SK-N-SH (cell line): ENCODE results near the gene IQCN. TPM values are rescaled to one million over a fixed set of nuclear protein-coding genes. Genes with fewer than 3 reads are reported as not detected.

Source experiments
- CTCF ChIA-PET: fragments of 300-600, 350-600 bp; formaldehyde crosslinking; extraction: SDS; loops from one replicate; lab custom pipeline; 2021; lab: Yijun Ruan, JAX
- POLR2A ChIA-PET: fragments of 350-600 bp; sonication (Branson Sonifier 250); formaldehyde crosslinking; extraction: SDS; loops from one replicate; lab custom pipeline; 2020; ENCODE audit warnings: antibody characterized with exemption, inconsistent platforms; lab: Yijun Ruan, JAX
- DNase-seq: peaks from one replicate; pipeline ENCODE4 v3.0.0; 2012
- H2AFZ ChIP-seq: fragments of 200-600 bp; sonication (generic); 2 replicates; pipeline ENCODE4 v1.8.1; 2016; ENCODE audit warnings: antibody characterized with exemption, mild to moderate bottlenecking, low read depth
- H3F3A ChIP-seq: fragments of 200-600 bp; sonication (generic); replicated peaks from 2 replicates; pipeline ENCODE3; 2016; ENCODE audit warnings: antibody characterized with exemption, mild to moderate bottlenecking; ENCODE audit not compliant: insufficient read depth
- H3K27ac ChIP-seq, 2 experiments: fragments of 200-500 bp in 1 of 2; fragments of 200-600 bp in 1 of 2; sonication (Bioruptor generic) in 1 of 2; sonication (generic), shearing (Covaris generic) in 1 of 2; 2 replicates each; pipeline versions ENCODE4 v1.5.1 to v1.6.1; 2014 to 2016; ENCODE audit warnings: low read depth in 2 of 2, inconsistent platforms in 1 of 2, low read length in 1 of 2, mild to moderate bottlenecking in 1 of 2, mixed read lengths in 1 of 2
- H3K27me3 ChIP-seq: fragments of 200-600 bp; sonication (generic), shearing (Covaris generic); 2 replicates; pipeline ENCODE4 v1.6.1; 2016; ENCODE audit warnings: mixed run types; ENCODE audit not compliant: insufficient read depth
- H3K36me3 ChIP-seq, 2 experiments: fragments of 200-500 bp in 1 of 2; fragments of 200-600 bp in 1 of 2; sonication (Bioruptor generic) in 1 of 2; sonication (generic) in 1 of 2; replicated peaks in 1 of 2; 2 replicates each; pipeline versions ENCODE3 to v1.5.1; 2014 to 2016; ENCODE audit warnings: low read length in 1 of 2, mild to moderate bottlenecking in 1 of 2; ENCODE audit not compliant: insufficient read depth in 2 of 2, control insufficient read depth in 1 of 2
- H3K4me1 ChIP-seq, 2 experiments: fragments of 200-500 bp in 1 of 2; fragments of 200-600 bp in 1 of 2; sonication (Bioruptor generic) in 1 of 2; sonication (generic), shearing (Covaris generic) in 1 of 2; 2 replicates each; pipeline versions ENCODE4 v1.5.1 to v1.6.1; 2014 to 2016; ENCODE audit warnings: low read depth in 1 of 2, low read length in 1 of 2, mixed run types in 1 of 2; ENCODE audit not compliant: insufficient read depth in 2 of 2, control insufficient read depth in 1 of 2
- H3K4me2 ChIP-seq: fragments of 200-600 bp; sonication (generic), shearing (Covaris generic); 2 replicates; pipeline ENCODE4 v1.6.1; 2017; ENCODE audit warnings: mixed run types
- H3K4me3 ChIP-seq, 2 experiments: fragments of 200-500 bp in 1 of 2; fragments of 200-600 bp in 1 of 2; sonication (Bioruptor generic) in 1 of 2; sonication (generic), shearing (Covaris generic) in 1 of 2; 2 replicates each; pipeline versions ENCODE4 v1.5.1 to v1.8.1; 2014 to 2016; ENCODE audit warnings: low read depth in 2 of 2, inconsistent platforms in 1 of 2, low read length in 1 of 2, mild to moderate bottlenecking in 1 of 2, mixed read lengths in 1 of 2, moderate library complexity in 1 of 2
- H3K79me2 ChIP-seq: fragments of 200-600 bp; sonication (generic); 2 replicates; pipeline ENCODE4 v1.8.1; 2017; ENCODE audit warnings: mild to moderate bottlenecking; ENCODE audit not compliant: insufficient read depth
- H3K9ac ChIP-seq: fragments of 200-600 bp; sonication (generic); 2 replicates; pipeline ENCODE4 v1.6.1; 2017; ENCODE audit warnings: mixed run types
- H3K9me2 ChIP-seq: fragments of 200-600 bp; sonication (generic); 2 replicates; pipeline ENCODE4 v1.6.1; 2017; ENCODE audit warnings: mixed run types
- H3K9me3 ChIP-seq: fragments of 200-600 bp; sonication (generic); 2 replicates; pipeline ENCODE4 v1.6.1; 2017; ENCODE audit warnings: mixed run types, mild to moderate bottlenecking, moderate library complexity
- H4K20me1 ChIP-seq: fragments of 200-600 bp; sonication (generic); 2 replicates; pipeline ENCODE4 v1.6.1; 2017; ENCODE audit warnings: mild to moderate bottlenecking, mixed run types; ENCODE audit not compliant: insufficient read depth
- CHD2 ChIP-seq: fragments of 150-350 bp; IDR thresholded peaks from 2 replicates; pipeline ENCODE4 v1.6.1; 2018; ENCODE audit warnings: low read length; ENCODE audit not compliant: partially characterized antibody
- CTCF ChIP-seq: fragments of 200-600 bp; sonication (generic); IDR thresholded peaks from 2 replicates; pipeline ENCODE4 v1.6.1; 2017; ENCODE audit warnings: antibody characterized with exemption, mild to moderate bottlenecking, moderate library complexity
- EP300 ChIP-seq, 2 experiments: IDR thresholded peaks; 2 replicates each; pipeline versions ENCODE4 v1.4.0 to v1.6.1; 2012; ENCODE audit warnings: borderline replicate concordance in 1 of 2, low read depth in 1 of 2, low read length in 1 of 2
- EZH2phosphoT487 ChIP-seq: fragments of 200-600 bp; sonication (generic); IDR thresholded peaks from 2 replicates; pipeline ENCODE4 v1.6.1; 2017; ENCODE audit warnings: low read depth, mixed run types, mild to moderate bottlenecking, antibody characterized with exemption, moderate library complexity, borderline replicate concordance
- FOSL2 ChIP-seq: IDR thresholded peaks from 2 replicates; pipeline ENCODE4 v1.4.0; 2012; ENCODE audit warnings: low read depth, mild to moderate bottlenecking, moderate library complexity, borderline replicate concordance
- FOXJ3 ChIP-seq: sonication (generic); formaldehyde crosslinking; IDR thresholded peaks from 2 replicates; pipeline ENCODE4 v1.5.1; 2020; ENCODE audit warnings: mild to moderate bottlenecking, missing genetic modification reagents
- GATA2 ChIP-seq: sonication (generic); formaldehyde crosslinking; IDR thresholded peaks from 2 replicates; pipeline ENCODE4 v1.5.0; 2020; ENCODE audit warnings: mild to moderate bottlenecking, missing genetic modification reagents
- JUND ChIP-seq: IDR thresholded peaks from 2 replicates; pipeline ENCODE4 v1.4.0; 2012
- MEF2A ChIP-seq: IDR thresholded peaks from 2 replicates; pipeline ENCODE4 v1.4.0; 2012; ENCODE audit warnings: low read depth, borderline replicate concordance
- NRF1 ChIP-seq: IDR thresholded peaks from 2 replicates; pipeline ENCODE4 v1.6.1; 2012; ENCODE audit warnings: low read depth, mild to moderate bottlenecking, low read length
- POLR2AphosphoS5 ChIP-seq: IDR thresholded peaks from 2 replicates; pipeline ENCODE4 v1.6.1; 2012; ENCODE audit warnings: low read depth, low read length
- RAD21 ChIP-seq: IDR thresholded peaks from 2 replicates; pipeline ENCODE4 v1.6.1; 2012; ENCODE audit warnings: mild to moderate bottlenecking, low read length
- RXRA ChIP-seq: IDR thresholded peaks from 2 replicates; pipeline ENCODE4 v1.4.0; 2012; ENCODE audit warnings: low read depth, mild to moderate bottlenecking, borderline replicate concordance
- SMC3 ChIP-seq: IDR thresholded peaks from 2 replicates; pipeline ENCODE4 v1.6.1; 2012; ENCODE audit warnings: low read depth, low read length, improper control_type of control experiment
- TAF1 ChIP-seq: IDR thresholded peaks from 2 replicates; pipeline ENCODE4 v1.6.1; 2012; ENCODE audit warnings: low read depth, mild to moderate bottlenecking, low read length, moderate library complexity, borderline replicate concordance
- TEAD4 ChIP-seq: IDR thresholded peaks from 2 replicates; pipeline ENCODE4 v1.4.0; 2012; ENCODE audit warnings: mild to moderate bottlenecking, borderline replicate concordance; ENCODE audit not compliant: insufficient read depth
- USF2 ChIP-seq: fragments of 150-350 bp; IDR thresholded peaks from 2 replicates; pipeline ENCODE4 v1.6.1; 2017; ENCODE audit warnings: antibody characterized with exemption, low read length, low read depth, borderline replicate concordance
- YY1 ChIP-seq: IDR thresholded peaks from 2 replicates; pipeline ENCODE4 v1.4.0; 2012; ENCODE audit warnings: low read depth, mild to moderate bottlenecking
- WGBS: methylation state at CpG from one replicate; pipeline ENCODE4 v1.1.6; 2017; ENCODE audit warnings: low lambda C conversion rate; 5-methylcytosine and 5-hydroxymethylcytosine counted together
- polyA plus RNA-seq, 3 experiments: library from polyadenylated mRNA; depleted of rRNA; stranded (reverse); fragments of >200 nt; gene quantifications; 2 replicates each; pipeline ENCODE4 v1.2.3, GENCODE V29; 2012
- TF ChIP-seq, protein P1 (sequence below): IDR thresholded peaks from 2 replicates; pipeline ENCODE4 v1.4.0; 2012; ENCODE audit warnings: low read depth, borderline replicate concordance
- TF ChIP-seq, protein P2 (sequence below): IDR thresholded peaks from 2 replicates; pipeline ENCODE4; 2012

Gene IQCN
- polyA plus RNA-seq, 1 of the 3 experiments (the other 2 are of a cell fraction) = 2.5 TPM

DNA sequence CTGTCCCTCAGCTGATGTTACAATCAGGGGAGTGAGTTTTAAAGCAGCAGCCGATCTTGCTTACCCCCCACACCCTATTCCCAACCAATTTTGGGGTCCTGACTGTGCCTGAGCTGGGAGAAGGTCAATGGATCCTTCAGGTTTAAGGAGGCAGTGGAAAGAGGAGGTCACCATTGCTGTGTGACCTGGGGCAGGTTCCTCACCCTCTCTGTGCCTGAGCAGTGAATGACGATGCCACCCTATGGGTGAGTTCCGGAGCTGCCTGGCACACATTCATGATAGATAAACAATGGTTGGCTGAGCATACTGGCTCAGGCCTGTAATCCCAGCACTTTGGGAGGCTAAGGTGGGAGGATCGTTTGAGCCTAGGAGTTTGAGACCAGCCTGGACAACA is 27.5 kb upstream of the IQCN start:
- H3F3A ChIP-seq = peaks cover 43% of the 10 kb centered on the region
- no peak overlapping the region for H3K9ac ChIP-seq
- H3K4me3 ChIP-seq = no peak overlapping the region
- H3K79me2 ChIP-seq = no peaks in the 10 kb centered on the region
- no peak overlapping the region for H3K27ac ChIP-seq
- ChIA-PET POLR2A (interaction anchor here (1.4 kb wide), 1 partner anchor 9 kb away, joined by 3 read pairs; no protein-coding TSS in a partner anchor), CTCF (interaction anchor here (0.6 to 5.1 kb wide), 4 partner anchors 15 to 26 kb away, joined by 3 to 69 read pairs (median 3); partner anchors contain the start of gene JUND)
- H3K27me3 ChIP-seq = no peaks in the 10 kb centered on the region
- H3K9me2 ChIP-seq = no peaks in the 10 kb centered on the region
- WGBS = 60% methylated on average over 3 of the region's 4 CpGs
- H3K36me3 ChIP-seq = peaks cover 0 to 4% of the 10 kb centered on the region in 2 experiments
- no peak overlapping the region for H2AFZ ChIP-seq
- peaks cover 25 to 32% of the 10 kb centered on the region in 2 experiments; a peak in 3 of 4 replicates for H3K4me1 ChIP-seq
- TF ChIP-seq RXRA (no peak), JUND (no peak), EZH2phosphoT487 (no peak), CTCF (no peak), NRF1 (no peak), TAF1 (no peak), FOSL2 (no peak), RAD21 (no peak), GATA2 (CRISPR knock-in tag) (no peak), USF2 (no peak), FOXJ3 (CRISPR knock-in tag) (no peak), CHD2 (no peak), YY1 (no peak), EP300 (IDR thresholded peaks at IDR 0.05; ENCODE audit: borderline replicate concordance in 1 of 2, low read depth in 1 of 2, low read length in 1 of 2) (no peak), POLR2AphosphoS5 (no peak), TEAD4 (no peak), MEF2A (no peak), SMC3 (no peak)
- TF ChIP-seq, protein P1, sequence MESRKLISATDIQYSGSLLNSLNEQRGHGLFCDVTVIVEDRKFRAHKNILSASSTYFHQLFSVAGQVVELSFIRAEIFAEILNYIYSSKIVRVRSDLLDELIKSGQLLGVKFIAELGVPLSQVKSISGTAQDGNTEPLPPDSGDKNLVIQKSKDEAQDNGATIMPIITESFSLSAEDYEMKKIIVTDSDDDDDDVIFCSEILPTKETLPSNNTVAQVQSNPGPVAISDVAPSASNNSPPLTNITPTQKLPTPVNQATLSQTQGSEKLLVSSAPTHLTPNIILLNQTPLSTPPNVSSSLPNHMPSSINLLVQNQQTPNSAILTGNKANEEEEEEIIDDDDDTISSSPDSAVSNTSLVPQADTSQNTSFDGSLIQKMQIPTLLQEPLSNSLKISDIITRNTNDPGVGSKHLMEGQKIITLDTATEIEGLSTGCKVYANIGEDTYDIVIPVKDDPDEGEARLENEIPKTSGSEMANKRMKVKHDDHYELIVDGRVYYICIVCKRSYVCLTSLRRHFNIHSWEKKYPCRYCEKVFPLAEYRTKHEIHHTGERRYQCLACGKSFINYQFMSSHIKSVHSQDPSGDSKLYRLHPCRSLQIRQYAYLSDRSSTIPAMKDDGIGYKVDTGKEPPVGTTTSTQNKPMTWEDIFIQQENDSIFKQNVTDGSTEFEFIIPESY = no peak
- TF ChIP-seq, protein P2, sequence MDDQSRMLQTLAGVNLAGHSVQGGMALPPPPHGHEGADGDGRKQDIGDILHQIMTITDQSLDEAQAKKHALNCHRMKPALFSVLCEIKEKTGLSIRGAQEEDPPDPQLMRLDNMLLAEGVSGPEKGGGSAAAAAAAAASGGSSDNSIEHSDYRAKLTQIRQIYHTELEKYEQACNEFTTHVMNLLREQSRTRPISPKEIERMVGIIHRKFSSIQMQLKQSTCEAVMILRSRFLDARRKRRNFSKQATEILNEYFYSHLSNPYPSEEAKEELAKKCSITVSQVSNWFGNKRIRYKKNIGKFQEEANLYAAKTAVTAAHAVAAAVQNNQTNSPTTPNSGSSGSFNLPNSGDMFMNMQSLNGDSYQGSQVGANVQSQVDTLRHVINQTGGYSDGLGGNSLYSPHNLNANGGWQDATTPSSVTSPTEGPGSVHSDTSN = no peak
- no peak for DNase-seq
- no peaks in the 10 kb centered on the region for H3K9me3 ChIP-seq
- no peaks in the 10 kb centered on the region for H4K20me1 ChIP-seq
- H3K4me2 ChIP-seq = no peak overlapping the region
